GM18907 (cell line): ENCODE results near the gene CCDC57.

Source experiments
- ATAC-seq: cut with Tn5 transposase; IDR thresholded peaks from one replicate; pipeline ENCODE4 v1.9.1; 2021; ENCODE audit warnings: mild to moderate bottlenecking, moderate library complexity; ENCODE audit not compliant: unreplicated experiment

CCDC57 gene

DNA sequence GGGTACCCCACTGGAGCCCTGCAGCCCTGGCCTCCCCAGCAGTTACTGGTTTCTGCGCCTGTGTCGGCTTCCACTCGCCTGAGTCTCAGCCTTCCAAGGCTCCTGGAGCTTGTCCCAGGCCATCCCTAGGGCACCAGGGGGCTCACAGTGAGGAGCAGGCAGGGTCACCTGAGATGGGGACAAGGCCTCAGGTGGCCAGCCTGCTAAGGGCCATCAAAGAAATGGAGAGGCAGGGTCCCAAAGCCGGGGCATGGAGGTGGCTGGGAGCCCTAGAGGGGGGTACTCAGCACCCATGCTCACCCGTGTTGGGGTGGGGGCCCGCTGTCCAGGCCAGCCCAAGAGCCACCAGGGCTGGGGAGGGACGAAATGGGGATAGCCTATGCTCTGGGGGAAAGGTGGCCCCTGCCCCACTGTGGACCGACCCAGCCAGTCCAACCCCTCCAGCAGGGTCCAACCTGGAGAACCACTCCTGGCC is 115.9 kb downstream of the CCDC57 start:
- no peak for ATAC-seq

DNA sequence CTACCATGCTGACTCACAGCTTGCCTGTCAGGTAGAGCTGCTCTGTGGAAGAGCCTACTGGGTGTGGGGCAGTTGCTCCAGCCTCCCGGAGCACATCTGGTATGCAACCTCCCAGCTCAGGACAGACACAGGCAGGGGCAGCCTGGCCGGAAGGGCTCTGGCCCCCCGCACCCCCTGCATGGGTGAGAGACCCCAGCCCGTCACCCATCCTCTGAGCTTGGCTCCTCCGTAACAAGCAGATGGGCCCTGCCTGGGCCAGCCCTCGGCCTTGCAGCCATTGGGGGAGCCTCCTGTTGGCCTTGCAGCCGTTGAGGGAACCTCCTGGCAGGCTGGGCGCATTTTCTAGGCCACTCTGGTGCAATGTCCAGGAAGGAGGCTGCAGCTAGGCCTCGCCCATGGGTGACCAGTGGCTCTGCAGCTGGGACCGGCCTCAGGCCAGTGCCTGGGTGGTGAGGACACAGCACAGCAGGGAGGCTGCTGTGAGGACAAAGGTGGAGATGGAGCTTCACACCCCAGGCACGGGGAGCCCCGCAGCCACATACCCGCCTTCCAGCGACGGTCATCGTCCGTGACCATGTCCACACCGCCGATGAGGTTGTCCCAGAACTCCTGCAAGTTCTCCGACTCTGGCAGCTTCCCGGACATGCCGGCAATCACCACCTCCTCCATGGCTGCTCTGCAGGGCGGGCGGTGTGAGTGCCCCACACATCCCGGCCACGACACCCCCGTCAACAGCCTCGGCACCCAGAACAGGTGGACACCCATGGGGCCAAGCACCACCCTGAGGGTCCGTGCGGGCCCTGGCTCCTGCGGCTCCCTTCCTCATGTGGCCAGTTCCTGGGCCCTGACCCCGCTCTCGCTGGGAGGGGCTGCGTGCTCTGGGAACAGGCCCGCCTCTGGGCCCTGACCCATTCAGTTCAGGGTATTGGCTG is 116.6 kb downstream of the CCDC57 start:
- no peak for ATAC-seq

GRCh38 chr17:82094931-82095776 is 117.5 kb downstream of the CCDC57 start:
- no peak for ATAC-seq

- no peak for ATAC-seq
These were observed 119.5 kb downstream of the CCDC57 start for GRCh38 chr17:82092995-82093751.

DNA sequence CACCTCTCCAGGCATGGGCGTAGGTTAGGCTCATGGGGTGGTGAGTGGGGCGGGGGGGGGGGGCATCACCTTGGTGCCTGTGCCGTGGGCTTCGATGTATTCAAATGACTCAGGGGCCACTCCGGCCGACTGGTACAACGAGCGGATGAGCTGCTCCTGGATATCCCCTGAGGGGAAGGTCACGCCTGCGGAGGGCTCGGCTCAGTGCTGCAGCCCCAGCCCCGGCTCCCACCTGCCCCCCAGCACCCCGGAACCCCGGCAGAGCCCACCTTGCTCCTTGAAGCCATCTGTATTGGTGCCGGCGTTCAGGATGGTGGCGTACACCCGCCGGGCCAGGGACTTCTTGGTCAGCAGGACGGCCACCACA is 120.0 kb downstream of the CCDC57 start:
- no peak for ATAC-seq

DNA sequence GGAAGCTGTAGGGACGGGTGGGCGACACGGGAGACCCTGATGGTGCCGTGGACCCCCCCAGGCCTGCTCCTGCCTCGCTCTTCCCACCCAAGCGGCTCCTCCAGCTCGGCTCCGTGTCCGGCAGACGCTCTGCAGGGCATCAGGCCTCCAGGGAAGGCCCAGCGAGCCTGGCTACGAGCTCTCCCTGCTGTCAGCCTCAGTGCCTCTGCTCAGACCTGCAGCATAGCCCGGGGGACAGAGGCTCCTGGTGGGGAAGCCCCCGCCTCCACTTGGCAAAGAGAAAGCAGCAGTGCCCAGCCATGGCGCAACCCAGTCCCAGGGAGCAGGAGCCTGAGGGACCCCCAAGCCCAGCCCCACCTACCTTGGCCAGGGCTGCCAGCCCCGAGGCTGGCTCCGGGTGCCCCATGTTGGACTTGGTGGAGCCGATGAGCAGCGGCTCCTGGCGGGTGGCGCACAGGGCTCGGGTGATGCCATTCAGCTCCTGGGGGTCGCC is 120.5 kb downstream of the CCDC57 start:
- no peak for ATAC-seq

DNA sequence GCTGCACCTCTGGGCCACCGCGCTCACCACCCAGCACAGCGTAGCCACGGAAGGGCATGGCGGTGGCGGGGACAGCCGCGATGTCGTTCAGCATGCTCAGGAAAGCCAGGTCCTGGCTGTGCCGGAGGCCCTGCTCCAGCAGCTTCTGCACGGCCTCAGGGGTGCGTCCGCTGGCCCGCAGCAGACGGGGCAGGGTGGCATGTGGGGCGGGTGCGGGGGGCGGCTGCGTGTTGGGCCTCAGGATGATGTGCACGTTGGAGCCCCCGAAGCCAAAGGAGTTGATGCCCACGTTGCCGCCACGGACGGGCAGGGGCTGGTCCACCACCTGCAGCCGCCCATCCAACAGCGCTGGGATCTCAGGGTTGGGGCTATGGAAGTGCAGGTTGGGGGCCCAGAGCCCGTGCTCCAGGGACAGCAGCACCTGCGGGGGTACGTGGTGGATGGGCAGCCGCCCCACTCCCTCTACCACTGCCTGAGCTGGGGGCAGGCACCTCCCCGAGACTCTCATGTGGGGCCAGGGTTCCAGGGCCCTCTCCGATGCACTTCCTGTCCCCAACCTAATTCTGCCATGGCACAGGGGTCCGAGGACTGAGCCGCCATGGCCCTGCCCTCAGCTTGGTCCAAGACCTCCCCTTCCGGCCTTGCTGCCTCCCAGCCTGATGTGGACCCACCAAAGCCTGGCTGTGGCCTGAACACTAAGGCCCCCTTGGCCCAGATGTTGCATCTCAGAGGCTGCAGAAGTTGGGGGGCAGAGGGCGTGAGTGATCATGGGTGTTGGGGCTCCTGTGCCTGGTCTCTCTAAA is 121.2 kb downstream of the CCDC57 start:
- no peak for ATAC-seq

- no peak for ATAC-seq
These were observed 121.9 kb downstream of the CCDC57 start for GRCh38 chr17:82090549-82091263.

GRCh38 chr17:82089723-82090548 is 122.7 kb downstream of the CCDC57 start:
- no peak for ATAC-seq

DNA sequence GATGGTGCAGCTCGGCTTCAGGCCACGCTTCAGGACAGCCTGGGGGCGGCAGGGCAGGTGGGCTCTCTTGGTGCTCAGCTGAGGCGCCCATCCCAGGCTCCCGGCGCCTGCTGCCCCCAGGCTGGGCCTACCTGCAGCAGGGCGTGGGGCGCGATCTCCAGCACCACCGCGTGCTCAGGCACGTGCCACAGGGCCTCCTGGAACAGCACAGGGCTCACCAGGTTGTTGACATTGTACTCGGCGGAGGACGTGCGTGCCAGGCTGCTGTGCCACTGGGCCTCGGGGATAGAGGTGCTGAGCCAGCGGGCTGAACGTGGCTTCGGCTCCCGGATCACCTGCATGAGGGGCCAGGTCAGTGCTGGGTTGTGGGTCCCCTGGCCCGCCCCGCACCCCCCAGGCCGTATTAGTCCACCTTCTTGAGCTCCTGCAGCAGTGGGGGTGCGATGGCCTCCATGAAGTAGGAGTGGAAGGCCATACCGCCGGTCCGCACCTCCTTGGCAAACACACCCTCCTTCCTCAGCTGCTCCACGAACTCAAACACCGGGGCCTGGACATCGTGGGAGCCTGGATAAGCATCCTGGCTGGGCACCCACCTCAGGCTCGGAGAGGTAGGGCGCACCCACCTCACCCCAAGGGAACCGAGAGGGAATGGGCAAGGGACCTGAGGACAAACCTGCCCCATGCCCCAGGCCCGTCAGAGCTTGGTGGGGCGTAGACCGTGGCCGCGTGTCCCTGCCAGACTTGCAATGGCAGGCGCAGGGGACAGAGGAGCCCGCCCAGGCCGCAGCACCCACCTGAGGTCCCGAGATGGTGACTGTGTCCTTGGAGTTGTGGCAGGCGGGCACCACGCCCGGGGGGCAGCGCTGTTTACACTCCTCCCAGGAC is 123.6 kb downstream of the CCDC57 start:
- ATAC-seq, result no peak

GRCh38 chr17:82087961-82088837 is 124.4 kb downstream of the CCDC57 start:
- ATAC-seq, result no peak

- ATAC-seq, result no peak
These were observed 125.4 kb downstream of the CCDC57 start for GRCh38 chr17:82086941-82087906.

- no peak for ATAC-seq
These were observed 126.5 kb downstream of the CCDC57 start for GRCh38 chr17:82085931-82086764.

DNA sequence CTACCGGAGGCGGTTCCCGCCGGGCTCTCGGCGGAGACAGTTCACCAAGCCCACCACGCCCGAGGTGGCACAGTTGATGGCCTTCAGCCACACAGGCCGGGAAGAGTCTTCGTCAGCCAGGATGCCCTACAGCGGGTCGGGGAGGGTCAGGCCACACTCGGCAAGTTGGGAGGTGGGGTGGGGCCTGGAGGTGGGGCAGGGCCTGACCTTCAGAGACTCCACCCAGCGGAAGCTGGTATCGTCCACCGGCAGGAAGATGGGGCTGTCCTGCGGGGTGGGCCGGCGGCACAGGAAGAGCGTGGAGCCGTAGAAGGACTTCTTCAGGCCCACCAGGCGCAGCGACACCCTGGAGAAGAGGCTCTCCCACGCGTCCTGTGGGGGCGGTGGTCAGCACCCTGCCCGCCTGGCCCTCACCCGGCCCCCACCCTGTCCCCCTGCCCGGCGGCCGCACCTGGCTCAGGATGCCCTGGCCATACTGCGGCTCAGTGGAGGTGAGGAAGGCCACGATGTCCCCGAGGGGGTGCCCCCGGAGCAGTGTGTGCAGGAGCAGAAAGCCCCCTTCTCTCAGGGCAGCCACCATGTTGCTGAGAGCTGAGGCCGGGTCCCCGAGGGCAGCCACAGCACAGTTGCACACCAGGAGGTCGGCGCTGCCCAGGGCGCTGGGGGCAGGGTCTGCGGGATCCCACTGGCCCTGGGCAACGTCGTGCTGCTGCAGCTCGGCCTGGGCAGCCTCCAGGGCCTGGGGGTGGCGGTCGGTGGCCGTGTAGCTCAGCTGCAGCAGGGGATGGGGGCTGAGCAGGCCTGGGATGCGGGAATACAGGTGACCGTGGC is 127.4 kb downstream of the CCDC57 start:
- no peak for ATAC-seq
